PC-3 (cell line): Measurements from ENCODE around the gene NTN3.

Source experiments
- CTCF ChIP-seq: fragments of 300-600 bp; sonication (generic); conservative IDR thresholded peaks from 2 replicates; pipeline ENCODE4 v1.5.1; 2017; ENCODE audit warnings: antibody characterized with exemption, low read depth, mild to moderate bottlenecking, low read length
- EZH2 ChIP-seq: fragments of 300-600 bp; sonication (generic); IDR thresholded peaks from one replicate; pipeline ENCODE4 v1.6.1; 2017; ENCODE audit warnings: antibody characterized with exemption, mild to moderate bottlenecking, low read length; ENCODE audit not compliant: unreplicated experiment

- TF ChIP-seq CTCF: no peak
- TF ChIP-seq EZH2: no peak
Observed at GRCh38 chr16:2495041-2495440, 23.9 kb downstream of the NTN3 start.
